Mesenchymal stem cell (in vitro differentiated cells and primary cell): ENCODE measurements around the gene KLHL36.

ENCODE experiments used
- DNase-seq: peaks from one replicate; pipeline ENCODE4 v3.0.0-alpha.2; 2013
- H2AFZ ChIP-seq: one replicate; pipeline ENCODE4 v1.6.1; 2013; ENCODE audit warnings: low read depth, mild to moderate bottlenecking, control low read depth, inconsistent platforms, low read length, moderate library complexity
- H2AK5ac ChIP-seq: 2 replicates; pipeline ENCODE4 v1.6.1; 2013; ENCODE audit warnings: low read length, moderate library complexity, mild to moderate bottlenecking, inconsistent platforms; ENCODE audit not compliant: severe bottlenecking
- H2BK120ac ChIP-seq: one replicate; pipeline ENCODE4 v1.6.1; 2013; ENCODE audit warnings: low read depth, mild to moderate bottlenecking, inconsistent platforms, low read length, moderate library complexity
- H2BK12ac ChIP-seq, 2 experiments: one replicate each; pipeline ENCODE4 v1.6.1; 2013; ENCODE audit warnings: inconsistent platforms in 2 of 2, low read length in 2 of 2, mild to moderate bottlenecking in 2 of 2, moderate library complexity in 2 of 2, control low read depth in 1 of 2
- H2BK15ac ChIP-seq: one replicate; pipeline ENCODE4 v1.6.1; 2013; ENCODE audit warnings: mild to moderate bottlenecking, low read depth, inconsistent platforms; ENCODE audit not compliant: poor library complexity, severe bottlenecking
- H2BK5ac ChIP-seq: 2 replicates; pipeline ENCODE4 v1.6.1; 2013; ENCODE audit warnings: low read depth, mild to moderate bottlenecking, low read length, control low read depth, inconsistent platforms; ENCODE audit not compliant: poor library complexity, severe bottlenecking
- H3K14ac ChIP-seq, 2 experiments: one replicate each; pipeline ENCODE4 v1.6.1; 2013; ENCODE audit warnings: inconsistent platforms in 2 of 2, low read length in 2 of 2, control low read depth in 1 of 2, mild to moderate bottlenecking in 1 of 2, moderate library complexity in 1 of 2
- H3K18ac ChIP-seq, 2 experiments: one replicate each; pipeline ENCODE4 v1.6.1; 2013; ENCODE audit warnings: inconsistent platforms in 2 of 2, low read length in 2 of 2, control low read depth in 1 of 2, low read depth in 1 of 2, mild to moderate bottlenecking in 1 of 2
- H3K23ac ChIP-seq, 2 experiments: one replicate each; pipeline ENCODE4 v1.6.1; 2013; ENCODE audit warnings: inconsistent platforms in 2 of 2, low read length in 2 of 2, mild to moderate bottlenecking in 2 of 2, moderate library complexity in 2 of 2, control low read depth in 1 of 2
- H3K27ac ChIP-seq: 2 replicates; pipeline ENCODE4 v1.5.1; 2013; ENCODE audit warnings: mild to moderate bottlenecking, moderate library complexity, low read length, control low read depth, inconsistent platforms; ENCODE audit not compliant: poor library complexity, severe bottlenecking
- H3K27me3 ChIP-seq, 2 experiments: 2 replicates each; pipeline versions ENCODE4 v1.6.1 to v1.7.0; 2013; ENCODE audit warnings: low read length in 2 of 2, mild to moderate bottlenecking in 2 of 2, moderate library complexity in 2 of 2, control low read depth in 1 of 2, inconsistent platforms in 1 of 2; ENCODE audit not compliant: control insufficient read depth in 1 of 2, insufficient read depth in 1 of 2
- H3K36me3 ChIP-seq, 2 experiments: 2 replicates each; pipeline versions ENCODE4 v1.6.1 to v1.7.0; 2013; ENCODE audit warnings: low read length in 2 of 2, control low read depth in 1 of 2, inconsistent platforms in 1 of 2, low read depth in 1 of 2, mild to moderate bottlenecking in 1 of 2; ENCODE audit not compliant: insufficient read depth in 2 of 2, control insufficient read depth in 1 of 2
- H3K4ac ChIP-seq, 2 experiments: one replicate each; pipeline ENCODE4 v1.6.1; 2013; ENCODE audit warnings: inconsistent platforms in 2 of 2, low read length in 2 of 2, mild to moderate bottlenecking in 2 of 2, moderate library complexity in 2 of 2, control low read depth in 1 of 2, low read depth in 1 of 2
- H3K4me1 ChIP-seq: 2 replicates; pipeline ENCODE4 v1.6.1; 2013; ENCODE audit warnings: low read depth, low read length, control low read depth; ENCODE audit not compliant: control insufficient read depth, insufficient read depth
- H3K4me2 ChIP-seq: 2 replicates; pipeline ENCODE4 v1.6.1; 2013; ENCODE audit warnings: low read length, mild to moderate bottlenecking, inconsistent platforms; ENCODE audit not compliant: poor library complexity, severe bottlenecking
- H3K4me3 ChIP-seq, 2 experiments: 2 replicates each; pipeline versions ENCODE4 v1.5.1 to v1.7.0; 2013; ENCODE audit warnings: low read length in 2 of 2, mild to moderate bottlenecking in 2 of 2, control low read depth in 1 of 2, low read depth in 1 of 2; ENCODE audit not compliant: insufficient read depth in 1 of 2
- H3K79me1 ChIP-seq: replicated peaks from 2 replicates; pipeline ENCODE4 v1.6.1; 2013; ENCODE audit warnings: mild to moderate bottlenecking, control low read depth, low read length, inconsistent platforms; ENCODE audit not compliant: poor library complexity, severe bottlenecking
- H3K9ac ChIP-seq: 2 replicates; pipeline ENCODE4 v1.7.0; 2013; ENCODE audit warnings: mild to moderate bottlenecking, low read length, moderate library complexity
- H3K9me3 ChIP-seq: 2 replicates; pipeline ENCODE4 v1.7.0; 2013; ENCODE audit warnings: mild to moderate bottlenecking, low read length; ENCODE audit not compliant: control insufficient read depth
- H4K8ac ChIP-seq: one replicate; pipeline ENCODE4 v1.6.1; 2013; ENCODE audit warnings: inconsistent platforms, mild to moderate bottlenecking, low read length, moderate library complexity
- H4K91ac ChIP-seq: one replicate; pipeline ENCODE4 v1.6.1; 2013; ENCODE audit warnings: mild to moderate bottlenecking, low read length, inconsistent platforms
- WGBS: methylation state at CpG from one replicate; pipeline ENCODE4 v1.1.7; 2013; ENCODE audit warnings: mixed read lengths; 5-methylcytosine and 5-hydroxymethylcytosine counted together

KLHL36 gene

GRCh38 chr16:84616515-84616914 lies 31.8 kb upstream of the KLHL36 start:
- H3K27ac ChIP-seq: peak overlapping the region; percentile 11
- H3K23ac ChIP-seq: no peak overlapping the region
- H3K9me3 ChIP-seq: no peaks in the 10 kb centered on the region
- no peak overlapping the region for H2BK12ac ChIP-seq
- no peak overlapping the region for H3K14ac ChIP-seq
- peak overlapping the region in 1 of 2 experiments; percentile 69 for H3K4ac ChIP-seq
- H3K36me3 ChIP-seq: peaks cover 23 to 26% of the 10 kb centered on the region in 2 experiments
- H3K9ac ChIP-seq: peak overlapping the region; percentile 83
- H2BK5ac ChIP-seq: no peak overlapping the region
- no peak overlapping the region for H2AK5ac ChIP-seq
- peak; percentile 50 for DNase-seq
- H3K4me2 ChIP-seq: peak overlapping the region; percentile 94
- peak overlapping the region in 1 of 2 experiments; percentile 18 for H3K18ac ChIP-seq
- 16% methylated on average over 12 of the region's 13 CpGs for WGBS
- H4K8ac ChIP-seq: no peak overlapping the region
- peaks cover 11% of the 10 kb centered on the region for H3K79me1 ChIP-seq
- H3K27me3 ChIP-seq: no peaks in the 10 kb centered on the region
- H3K4me1 ChIP-seq: peaks cover 35% of the 10 kb centered on the region
- H2BK15ac ChIP-seq: peak overlapping the region; percentile 49
- H2AFZ ChIP-seq: no peak overlapping the region
- no peak overlapping the region for H4K91ac ChIP-seq
- H3K4me3 ChIP-seq: peak overlapping the region; percentile 83 to 89
- H2BK120ac ChIP-seq: no peak overlapping the region

GRCh38 chr16:84617041-84617790 lies 31.1 kb upstream of the KLHL36 start:
- Histone ChIP-seq H2BK12ac (no peak overlapping the region), H2BK120ac (no peak overlapping the region), H3K79me1 (peaks cover 7% of the 10 kb centered on the region), H3K18ac (peak overlapping the region; percentile 78 to 85), H3K4ac (peak overlapping the region; percentile 76 to 86), H2AFZ (no peak overlapping the region), H3K9ac (peak overlapping the region; percentile 83), H3K9me3 (no peaks in the 10 kb centered on the region), H3K23ac (peak overlapping the region; percentile 90), H2BK5ac (peak overlapping the region; percentile 74), H4K8ac (no peak overlapping the region), H2AK5ac (peak overlapping the region; percentile 24), H3K27me3 (no peaks in the 10 kb centered on the region), H3K4me1 (peaks cover 32% of the 10 kb centered on the region), H3K4me3 (peak overlapping the region; percentile 83 to 89), H3K36me3 (peaks cover 17 to 19% of the 10 kb centered on the region in 2 experiments), H3K14ac (peak overlapping the region in 1 of 2 experiments; percentile 81), H2BK15ac (no peak overlapping the region), H3K27ac (peak overlapping the region; percentile 21), H4K91ac (peak overlapping the region; percentile 47), H3K4me2 (peak overlapping the region; percentile 94)
- peak; percentile 35 for DNase-seq
- WGBS: 2% methylated on average over 44 of the region's 54 CpGs

GRCh38 chr16:84617791-84618580 lies 30.3 kb upstream of the KLHL36 start, which contains the start of gene COTL1:
Gene COTL1 (minus strand): TSS chr16:84618078. CDS start chr16:84617914, 164 bp downstream.
- 1% methylated on average over 40 of the region's 76 CpGs for WGBS
- peak within 1 kb of the TSS; percentile 84 for H4K91ac ChIP-seq
- peak within 1 kb of the TSS; percentile 94 for H3K4me2 ChIP-seq
- peaks cover 32% of the 10 kb centered on the region for H3K4me1 ChIP-seq
- H3K4ac ChIP-seq: peak within 1 kb of the TSS; percentile 76 to 86
- H3K9me3 ChIP-seq: no peaks in the 10 kb centered on the region
- peak within 1 kb of the TSS; percentile 97 for H3K27ac ChIP-seq
- peak within 1 kb of the TSS in 1 of 2 experiments; percentile 81 for H3K14ac ChIP-seq
- no peak within 1 kb of the TSS for H2AFZ ChIP-seq
- peak within 1 kb of the TSS; percentile 62 for H4K8ac ChIP-seq
- H3K79me1 ChIP-seq: peaks cover 5% of the 10 kb centered on the region
- H3K23ac ChIP-seq: peak within 1 kb of the TSS; percentile 90
- peak within 1 kb of the TSS; percentile 24 for H2AK5ac ChIP-seq
- peak within 1 kb of the TSS; percentile 83 for H3K9ac ChIP-seq
- DNase-seq: peak; percentile 98
- H2BK120ac ChIP-seq: peak within 1 kb of the TSS; percentile 87
- H2BK15ac ChIP-seq: peak within 1 kb of the TSS; percentile 13
- H3K18ac ChIP-seq: peak within 1 kb of the TSS; percentile 78 to 85
- H3K36me3 ChIP-seq: peaks cover 12 to 18% of the 10 kb centered on the region in 2 experiments
- H2BK5ac ChIP-seq: peak within 1 kb of the TSS; percentile 92
- H2BK12ac ChIP-seq: peak within 1 kb of the TSS; percentile 45 to 75
- no peaks in the 10 kb centered on the region for H3K27me3 ChIP-seq
- H3K4me3 ChIP-seq: peak within 1 kb of the TSS; percentile 83 to 89
